Measurements from ENCODE around the gene CLDN1. TPM values are rescaled to one million over a fixed set of nuclear protein-coding genes. Genes with fewer than 3 reads are reported as not detected.

Gene CLDN1
- total RNA-seq, 4 donors from 2014 or later, result 2.7 to 184 (median 58.3) TPM

- no peak for ATAC-seq (ENCODE audit: low FRiP score)
- no peak for TF ChIP-seq CTCF (IDR thresholded peaks at IDR 0.05)
These were observed 15.1 kb downstream of the CLDN1 start for GRCh38 chr3:190307164-190307545.

GRCh38 chr3:190306513-190307163 lies 15.6 kb downstream of the CLDN1 start:
- ATAC-seq (ENCODE audit: low FRiP score), result peak; percentile 90
- DNase-seq (ENCODE audit: low spot score), result no peak
- TF ChIP-seq CTCF (IDR thresholded peaks at IDR 0.05), result no peak

More at GRCh38 chr3:190307164-190307545, 15.1 kb downstream of the CLDN1 start:
- DNase-seq (ENCODE audit: low spot score), result no peak

GRCh38 chr3:190306026-190306425 lies 16.2 kb downstream of the CLDN1 start:
- TF ChIP-seq CTCF (IDR thresholded peaks at IDR 0.05), result no peak
- DNase-seq (ENCODE audit: low spot score) (no peak), ATAC-seq (ENCODE audit: low FRiP score) (no peak)

- DNase-seq (ENCODE audit: low spot score), result no peak
- TF ChIP-seq CTCF (IDR thresholded peaks at IDR 0.05), result no peak
- no peak for ATAC-seq (ENCODE audit: low FRiP score)
These were observed 16.8 kb downstream of the CLDN1 start for GRCh38 chr3:190305406-190305805.

GRCh38 chr3:190303884-190304283 lies 18.4 kb downstream of the CLDN1 start:
- TF ChIP-seq CTCF (IDR thresholded peaks at IDR 0.05), result no peak
- DNase-seq (ENCODE audit: low spot score) (no peak), ATAC-seq (ENCODE audit: low FRiP score) (no peak)

GRCh38 chr3:190302212-190302867 lies 19.9 kb downstream of the CLDN1 start:
- no peak for TF ChIP-seq CTCF (IDR thresholded peaks at IDR 0.05)
- ATAC-seq (ENCODE audit: low FRiP score), result no peak
- DNase-seq (ENCODE audit: low spot score), result no peak

GRCh38 chr3:190301591-190301990 lies 20.7 kb downstream of the CLDN1 start:
- no peak for TF ChIP-seq CTCF (IDR thresholded peaks at IDR 0.05)
- no peak for DNase-seq (ENCODE audit: low spot score)
- ATAC-seq (ENCODE audit: low FRiP score), result no peak

All from omental fat pad (tissue), 4 donors.